ENCODE data around the gene KCNQ5. TPM values are rescaled to one million over a fixed set of nuclear protein-coding genes. Genes with fewer than 3 reads are reported as not detected.

Gene KCNQ5
- total and polyA plus RNA-seq, 2 of the 8 experiments (the other 6 are each of a cell fraction or from before 2014, with no cell fraction given), result 0.83 to 1.2 TPM

- no peak for DNase-seq (ENCODE audit: low read depth in 1 of 2, low spot score in 2 of 2)
- no peaks in the 10 kb centered on the region for H3K79me1 ChIP-seq (ENCODE audit: low read depth, low read length)
- no peak for TF ChIP-seq KDM4A (IDR thresholded peaks at IDR 0.05; ENCODE audit: low read depth, low read length, severe bottlenecking)
- TF ChIP-seq CTBP2 (IDR thresholded peaks at IDR 0.05; ENCODE audit: borderline replicate concordance, insufficient read depth, insufficient read length, low read length), result no peak
- no peak for TF ChIP-seq ASH2L (IDR thresholded peaks at IDR 0.05; ENCODE audit: low read length)
Measured at GRCh38 chr6:72873433-72873832, 251.6 kb downstream of the KCNQ5 start.

More at GRCh38 chr6:72873433-72873832, 251.6 kb downstream of the KCNQ5 start:
- H2BK20ac ChIP-seq (ENCODE audit: low read length), result no peak overlapping the region
- no peaks in the 10 kb centered on the region for H3K9me3 ChIP-seq (ENCODE audit: insufficient read depth in 2 of 2, low read depth in 1 of 2, low read length in 1 of 2)
- H2BK12ac ChIP-seq (ENCODE audit: low read depth, low read length), result no peak overlapping the region
- H3K4me3 ChIP-seq (ENCODE audit: extremely low read depth in 1 of 4, insufficient read depth in 2 of 4, low read depth in 3 of 4, low read length in 4 of 4), result no peak overlapping the region
- POLR2A ChIA-PET (ENCODE audit: partially characterized antibody), result no interaction called here
- no peak overlapping the region for H3K56ac ChIP-seq (replicated peaks; ENCODE audit: insufficient read length, low read depth, low read length)
- no peaks in the 10 kb centered on the region for H3K27me3 ChIP-seq (replicated peaks in 1 of 4; ENCODE audit: control insufficient read depth in 3 of 4, extremely low read depth in 1 of 4, insufficient read depth in 3 of 4, low read length in 3 of 4)
- no peak overlapping the region for H2BK15ac ChIP-seq (ENCODE audit: low read length)
- no peak overlapping the region for H3K18ac ChIP-seq (ENCODE audit: extremely low read depth, low read length)
- no peak overlapping the region for H3K23ac ChIP-seq (ENCODE audit: insufficient read length)
- no peak overlapping the region for H4K91ac ChIP-seq (replicated peaks; ENCODE audit: insufficient read length, low read length)
- H2BK5ac ChIP-seq (ENCODE audit: low read depth, low read length), result no peak overlapping the region
- no peak overlapping the region for H4K8ac ChIP-seq (ENCODE audit: extremely low read depth, insufficient read depth, low read length)
- no peak overlapping the region for H3K27ac ChIP-seq (ENCODE audit: low read depth, low read length)
- H3K4me2 ChIP-seq (ENCODE audit: insufficient read depth in 1 of 2, low read depth in 2 of 2, low read length in 2 of 2), result no peak overlapping the region
- H3K4me1 ChIP-seq (replicated peaks in 1 of 4; ENCODE audit: control insufficient read depth in 3 of 4, insufficient read depth in 4 of 4, low read length in 3 of 4), result no peaks in the 10 kb centered on the region
- no peak overlapping the region for H2BK120ac ChIP-seq (replicated peaks; ENCODE audit: low read depth, low read length)
- H3K23me2 ChIP-seq (ENCODE audit: low read depth, low read length), result no peaks in the 10 kb centered on the region
- no peaks in the 10 kb centered on the region for H3K36me3 ChIP-seq (ENCODE audit: control insufficient read depth in 2 of 4, insufficient read depth in 4 of 4, low read length in 3 of 4)
- no peaks in the 10 kb centered on the region for H3K79me2 ChIP-seq (ENCODE audit: control insufficient read depth in 1 of 2, insufficient read depth in 2 of 2, low read length in 2 of 2)
- CTCF ChIA-PET (ENCODE audit: partially characterized antibody), result no interaction called here
- peaks cover 0 to 1% of the 10 kb centered on the region in 2 experiments for H4K20me1 ChIP-seq (replicated peaks in 1 of 2; ENCODE audit: control insufficient read depth in 1 of 2, insufficient read depth in 2 of 2, low read length in 2 of 2)
- no peak overlapping the region for H3K14ac ChIP-seq (ENCODE audit: insufficient read length)
- no peak overlapping the region for H3K4ac ChIP-seq (replicated peaks; ENCODE audit: insufficient read length, low read depth, low read length)
- FAIRE-seq, result no peak
- WGBS, 2 experiments (ENCODE audit: extremely low coverage in 1 of 2, insufficient coverage in 1 of 2, insufficient read length in 1 of 2, insufficient replicate concordance in 2 of 2, low coverage in 1 of 2, low lambda C conversion rate in 2 of 2, missing lambda C conversion rate in 1 of 2), result 96% methylated on average over 1 of the region's 1 CpG; no CpG with 5 or more reads in 1 of the 2 experiments
- H4K5ac ChIP-seq (ENCODE audit: insufficient read length, low read depth, low read length), result no peak overlapping the region
- H2AK5ac ChIP-seq (ENCODE audit: low read depth, low read length), result no peak overlapping the region
- H2AFZ ChIP-seq (ENCODE audit: low read length), result no peak overlapping the region
- no peak overlapping the region for H3K9ac ChIP-seq (replicated peaks in 1 of 4; ENCODE audit: extremely low read depth in 1 of 4, low read depth in 3 of 4, low read length in 3 of 4)

Data from H1 (cell line).